ENCODE data around the gene LRRC49.
"Not testable (repeated sequence)": the region's sequence is repeated elsewhere in the genome, so short reads cannot be mapped to it uniquely, and the experiment has no call there.

The LRRC49 gene

DNA sequence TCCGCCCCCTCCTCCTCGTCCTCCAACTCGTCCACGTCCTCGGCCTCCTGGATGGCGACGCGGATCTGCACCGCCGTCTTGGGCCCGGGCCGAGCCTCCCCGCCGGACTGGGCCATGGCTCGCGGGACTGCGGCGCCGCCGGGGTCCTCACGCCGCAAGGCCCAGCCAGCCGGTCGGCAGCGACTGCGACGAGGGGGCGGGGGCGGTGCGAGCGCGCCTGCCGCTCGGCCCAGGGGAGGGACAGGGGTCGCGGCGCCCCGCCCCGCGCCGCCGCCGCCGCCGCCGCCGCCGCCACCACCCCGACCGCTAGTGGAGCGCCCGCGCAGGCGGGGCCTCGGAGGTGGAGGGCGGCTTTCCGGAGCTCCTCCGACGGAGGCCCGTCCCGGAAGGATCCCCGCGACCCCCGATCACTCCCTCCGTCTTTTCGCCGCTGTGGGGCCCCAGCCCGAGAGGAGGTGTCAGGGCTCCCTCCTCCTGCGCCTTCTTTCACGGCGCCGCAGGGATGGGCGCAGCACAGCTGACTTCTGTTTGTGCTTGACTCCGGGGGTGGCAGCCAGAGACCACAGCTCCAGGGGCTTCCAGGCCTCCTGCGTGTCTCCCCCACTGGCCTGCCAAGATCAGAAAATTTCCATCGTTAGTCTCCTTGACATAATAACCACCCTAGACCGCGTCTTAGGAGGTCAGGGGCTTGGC lies 38.5 kb upstream of the LRRC49 start, which contains the start of gene LARP6:
TSS of gene LARP6 (minus strand) at position 185 of the 693 bp plus-strand sequence. CDS start at position 116, 69 bp downstream.
- peak; percentile 81 for DNase-seq (ENCODE audit: low spot score)
- in situ Hi-C loops (cut with MboI; ENCODE audit: low pct_unique_long_range_greater_than_20kb, low sequenced_read_pairs, unreplicated experiment) = no loop called here
- no peak for TF ChIP-seq CTCF (IDR thresholded peaks at IDR 0.05; ENCODE audit: extremely low read depth, insufficient read depth, missing control alignments)

DNA sequence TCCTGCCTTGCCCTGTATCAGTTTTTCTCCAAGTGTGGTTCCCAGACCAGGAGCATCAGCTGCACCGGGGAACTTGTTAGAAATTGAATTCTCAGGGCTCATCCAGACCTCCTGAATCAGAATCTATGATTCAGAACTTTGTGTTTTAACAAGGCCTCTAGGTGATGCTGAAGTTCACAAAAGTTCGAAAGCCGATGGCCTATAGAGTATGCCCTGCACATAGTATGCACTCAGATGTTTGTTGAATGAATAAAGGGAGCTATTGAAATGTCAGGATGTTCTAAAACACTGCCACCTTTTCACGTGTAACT lies 38.0 kb upstream of the LRRC49 start:
- DNase-seq (ENCODE audit: low spot score) = peak; percentile 48
- in situ Hi-C loops (cut with MboI; ENCODE audit: low pct_unique_long_range_greater_than_20kb, low sequenced_read_pairs, unreplicated experiment) = no loop called here
- peak; percentile 15 for TF ChIP-seq CTCF (IDR thresholded peaks at IDR 0.05; ENCODE audit: extremely low read depth, insufficient read depth, missing control alignments)

DNA sequence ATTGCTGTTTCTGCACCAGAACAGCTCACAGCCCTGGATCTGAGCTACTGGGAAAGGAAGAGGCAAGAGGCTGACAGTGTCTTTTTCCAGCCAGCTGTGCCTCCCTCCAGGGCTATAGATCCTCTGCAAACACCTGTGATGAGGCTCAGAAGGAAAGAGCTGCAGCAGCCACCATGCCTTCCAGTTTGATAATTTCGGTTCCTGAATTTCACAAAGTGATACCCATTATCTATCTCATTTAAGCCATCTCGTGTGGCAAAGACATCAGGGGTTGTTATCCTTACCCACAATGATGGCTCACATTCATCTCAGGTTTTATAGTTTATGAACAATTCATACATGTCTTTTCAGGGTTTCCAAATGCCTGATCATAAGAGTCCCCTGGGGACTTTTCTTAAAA lies 36.9 kb upstream of the LRRC49 start:
- in situ Hi-C loops (cut with MboI; ENCODE audit: low pct_unique_long_range_greater_than_20kb, low sequenced_read_pairs, unreplicated experiment) = no loop called here
- peak; percentile 48 for DNase-seq (ENCODE audit: low spot score)
- TF ChIP-seq CTCF (IDR thresholded peaks at IDR 0.05; ENCODE audit: extremely low read depth, insufficient read depth, missing control alignments) = no peak

DNA sequence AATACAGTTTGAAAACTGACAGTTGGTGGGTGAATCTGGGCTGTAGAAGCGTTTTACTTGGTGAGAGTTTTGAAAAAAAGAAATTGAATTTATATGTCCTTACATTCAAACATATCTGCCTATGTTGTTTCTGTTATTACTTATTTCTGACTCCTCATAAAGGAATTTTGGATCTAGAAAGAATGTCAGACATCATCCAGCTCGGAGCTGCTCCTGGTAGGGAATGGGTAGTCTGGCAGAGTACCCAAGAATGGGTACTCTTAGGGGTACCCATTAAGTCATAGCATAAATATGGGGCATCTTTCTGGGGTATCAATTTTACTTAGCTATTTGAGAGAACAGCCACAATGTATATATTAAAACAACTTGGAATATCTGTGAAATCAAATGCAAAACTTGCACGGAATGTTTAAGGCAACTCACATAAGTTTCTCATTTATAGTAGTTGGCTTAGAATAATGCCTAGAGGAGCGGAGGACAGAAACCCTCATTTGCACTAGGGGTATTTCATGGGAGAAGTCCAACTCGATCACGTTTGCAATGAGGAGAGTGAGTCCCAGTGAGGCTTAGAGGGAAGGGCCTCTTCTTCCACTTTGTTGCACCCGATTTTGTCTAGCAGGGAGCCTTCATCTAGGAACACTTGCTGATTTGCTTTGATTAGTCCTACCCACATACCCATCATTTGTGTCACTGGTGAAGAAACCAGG lies 36.3 kb upstream of the LRRC49 start:
- in situ Hi-C loops (cut with MboI; ENCODE audit: low pct_unique_long_range_greater_than_20kb, low sequenced_read_pairs, unreplicated experiment) = no loop called here
- TF ChIP-seq CTCF (IDR thresholded peaks at IDR 0.05; ENCODE audit: extremely low read depth, insufficient read depth, missing control alignments) = no peak
- no peak for DNase-seq (ENCODE audit: low spot score)

DNA sequence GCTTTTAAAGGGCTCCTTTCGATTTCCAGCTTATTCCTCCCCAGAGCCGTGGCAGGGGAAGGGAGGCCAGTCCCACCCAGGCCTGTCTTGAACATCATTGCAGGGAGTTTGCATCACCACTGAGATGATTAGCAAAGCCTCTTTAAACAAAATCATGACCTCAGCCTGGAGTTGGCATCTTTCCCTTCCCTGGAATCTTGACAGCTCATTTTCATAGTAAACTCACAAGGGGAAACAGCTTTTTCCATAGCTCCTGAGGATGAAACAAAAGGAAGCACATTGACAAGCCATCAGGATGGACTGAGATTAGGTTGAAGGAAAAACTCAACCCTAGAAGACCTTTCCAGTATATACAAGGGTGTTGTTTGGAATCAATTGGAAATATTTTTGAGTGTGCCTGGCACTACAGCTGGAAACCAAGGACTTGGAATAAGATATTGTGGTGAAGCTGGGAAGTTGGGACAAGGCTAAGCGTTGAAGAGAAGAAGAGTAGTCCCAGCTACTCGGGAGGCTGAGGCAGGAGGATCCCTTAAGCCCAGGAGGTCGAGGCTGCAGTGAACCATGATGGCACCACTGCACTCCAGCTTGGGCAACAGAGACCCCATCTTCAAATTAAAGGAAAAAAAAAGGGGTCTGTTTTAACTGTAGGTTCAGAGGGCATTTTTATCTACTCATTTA lies 35.6 kb upstream of the LRRC49 start:
- in situ Hi-C loops (cut with MboI; ENCODE audit: low pct_unique_long_range_greater_than_20kb, low sequenced_read_pairs, unreplicated experiment) = no loop called here
- DNase-seq (ENCODE audit: low spot score) = no peak
- TF ChIP-seq CTCF (IDR thresholded peaks at IDR 0.05; ENCODE audit: extremely low read depth, insufficient read depth, missing control alignments) = no peak

DNA sequence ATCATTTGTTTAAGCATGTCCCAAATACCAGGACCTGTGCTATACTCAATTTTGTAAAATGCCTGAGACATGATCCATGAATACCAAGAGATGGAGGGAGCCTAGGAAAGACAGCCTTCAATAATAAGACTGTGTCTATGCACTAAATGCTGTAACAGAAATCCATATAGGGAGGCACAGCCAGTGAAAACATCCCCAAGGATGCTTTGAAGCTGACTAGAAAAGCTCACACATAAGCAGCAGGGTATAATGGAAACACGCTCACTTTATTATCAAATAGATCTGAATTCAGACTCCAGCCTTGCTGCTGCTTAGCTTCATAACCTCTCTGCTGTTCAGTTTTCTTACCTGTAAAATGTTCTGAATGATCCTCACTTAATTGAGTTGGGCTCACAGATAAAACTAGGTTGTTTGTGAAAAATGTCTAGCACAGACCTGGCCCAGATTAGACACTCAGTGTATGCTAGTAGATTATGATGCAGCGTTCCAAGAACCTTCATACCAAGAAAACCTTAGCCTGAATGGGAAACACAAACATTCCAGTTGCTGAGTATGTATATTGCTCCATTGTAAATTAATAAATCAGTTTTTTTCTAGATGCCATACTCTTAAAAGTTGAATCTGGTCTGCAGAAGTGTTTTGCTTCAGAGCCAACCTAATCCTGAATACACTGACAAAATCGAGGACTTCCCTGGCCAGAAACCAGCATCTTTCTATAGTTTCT lies 34.9 kb upstream of the LRRC49 start:
- in situ Hi-C loops (cut with MboI; ENCODE audit: low pct_unique_long_range_greater_than_20kb, low sequenced_read_pairs, unreplicated experiment) = no loop called here
- no peak for DNase-seq (ENCODE audit: low spot score)
- TF ChIP-seq CTCF (IDR thresholded peaks at IDR 0.05; ENCODE audit: extremely low read depth, insufficient read depth, missing control alignments) = no peak

GRCh38 chr15:70858614-70859321 lies 33.9 kb upstream of the LRRC49 start:
- in situ Hi-C loops (cut with MboI; ENCODE audit: low pct_unique_long_range_greater_than_20kb, low sequenced_read_pairs, unreplicated experiment); DNase-seq (ENCODE audit: low spot score): not testable (repeated sequence)
